Type B pancreatic cell (in vitro differentiated cells): Measurements from ENCODE around the gene YEATS2. TPM values are rescaled to one million over a fixed set of nuclear protein-coding genes. Genes with fewer than 3 reads are reported as not detected.

ENCODE experiments used
- DNase-seq: peaks from one replicate; pipeline ENCODE4 v3.0.0; 2021; ENCODE audit warnings: mixed read lengths; ENCODE audit not compliant: unreplicated experiment; ENCODE audit errors: extremely low spot score
- H3K27ac Mint-ChIP-seq: 2 replicates; pipeline ENCODE4 v1.8.0; 2021; ENCODE audit warnings: mild to moderate bottlenecking, mixed read lengths
- H3K27me3 Mint-ChIP-seq: 2 replicates; pipeline ENCODE4 v1.8.0; 2021; ENCODE audit warnings: mixed read lengths
- H3K36me3 Mint-ChIP-seq: 2 replicates; pipeline ENCODE4 v1.8.0; 2021; ENCODE audit warnings: mixed read lengths
- H3K4me1 Mint-ChIP-seq: one replicate; pipeline ENCODE4 v1.8.0; 2021; ENCODE audit warnings: mixed read lengths; ENCODE audit not compliant: unreplicated experiment
- H3K4me3 Mint-ChIP-seq: 2 replicates; pipeline ENCODE4 v1.8.0; 2021; ENCODE audit warnings: mild to moderate bottlenecking, mixed read lengths
- H3K9me3 Mint-ChIP-seq: 2 replicates; pipeline ENCODE4 v1.8.0; 2021; ENCODE audit warnings: mixed read lengths
- total RNA-seq: library from RNA; stranded (reverse); gene quantifications from 2 replicates; pipeline ENCODE4 v1.2.1, GENCODE V29; 2021; ENCODE audit warnings: low replicate concordance
- TF ChIP-seq, protein P1 (sequence below): fragments of 200-600 bp; sonication (generic); conservative IDR thresholded peaks from 2 replicates; pipeline ENCODE4 v1.5.0; 2021; ENCODE audit warnings: antibody characterized with exemption, mild to moderate bottlenecking

The YEATS2 gene
- total RNA-seq, 1 donor from 2014 or later: 52.5 TPM

DNA sequence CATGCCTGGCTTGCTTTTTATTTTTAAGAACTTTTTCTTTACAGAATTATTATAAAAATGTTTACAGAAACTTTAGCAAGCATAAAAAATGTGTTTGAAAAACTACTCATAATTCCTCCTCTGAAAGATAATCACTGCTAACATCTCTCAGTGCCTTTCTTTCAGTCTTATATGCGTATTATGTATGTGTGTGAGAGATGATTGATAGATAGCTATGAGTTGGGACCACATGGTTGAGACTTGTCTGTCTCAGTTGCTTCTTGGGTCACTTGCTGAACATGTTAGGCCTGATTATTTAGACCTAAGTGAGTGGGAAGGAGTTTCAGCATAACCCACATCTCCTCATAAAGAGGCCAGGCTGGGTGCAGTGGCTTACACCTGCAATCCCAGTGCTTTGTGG, 116.6 kb downstream of the YEATS2 start:
- Mint-ChIP-seq H3K36me3 (peaks cover 21% of the 10 kb centered on the region), H3K27me3 (no peaks in the 10 kb centered on the region), H3K4me3 (no peak overlapping the region), H3K9me3 (no peaks in the 10 kb centered on the region), H3K27ac (peak overlapping the region; percentile 77), H3K4me1 (peaks cover 7% of the 10 kb centered on the region)
- no peak for DNase-seq
- TF ChIP-seq, protein P1, sequence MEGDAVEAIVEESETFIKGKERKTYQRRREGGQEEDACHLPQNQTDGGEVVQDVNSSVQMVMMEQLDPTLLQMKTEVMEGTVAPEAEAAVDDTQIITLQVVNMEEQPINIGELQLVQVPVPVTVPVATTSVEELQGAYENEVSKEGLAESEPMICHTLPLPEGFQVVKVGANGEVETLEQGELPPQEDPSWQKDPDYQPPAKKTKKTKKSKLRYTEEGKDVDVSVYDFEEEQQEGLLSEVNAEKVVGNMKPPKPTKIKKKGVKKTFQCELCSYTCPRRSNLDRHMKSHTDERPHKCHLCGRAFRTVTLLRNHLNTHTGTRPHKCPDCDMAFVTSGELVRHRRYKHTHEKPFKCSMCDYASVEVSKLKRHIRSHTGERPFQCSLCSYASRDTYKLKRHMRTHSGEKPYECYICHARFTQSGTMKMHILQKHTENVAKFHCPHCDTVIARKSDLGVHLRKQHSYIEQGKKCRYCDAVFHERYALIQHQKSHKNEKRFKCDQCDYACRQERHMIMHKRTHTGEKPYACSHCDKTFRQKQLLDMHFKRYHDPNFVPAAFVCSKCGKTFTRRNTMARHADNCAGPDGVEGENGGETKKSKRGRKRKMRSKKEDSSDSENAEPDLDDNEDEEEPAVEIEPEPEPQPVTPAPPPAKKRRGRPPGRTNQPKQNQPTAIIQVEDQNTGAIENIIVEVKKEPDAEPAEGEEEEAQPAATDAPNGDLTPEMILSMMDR: no peak

DNA sequence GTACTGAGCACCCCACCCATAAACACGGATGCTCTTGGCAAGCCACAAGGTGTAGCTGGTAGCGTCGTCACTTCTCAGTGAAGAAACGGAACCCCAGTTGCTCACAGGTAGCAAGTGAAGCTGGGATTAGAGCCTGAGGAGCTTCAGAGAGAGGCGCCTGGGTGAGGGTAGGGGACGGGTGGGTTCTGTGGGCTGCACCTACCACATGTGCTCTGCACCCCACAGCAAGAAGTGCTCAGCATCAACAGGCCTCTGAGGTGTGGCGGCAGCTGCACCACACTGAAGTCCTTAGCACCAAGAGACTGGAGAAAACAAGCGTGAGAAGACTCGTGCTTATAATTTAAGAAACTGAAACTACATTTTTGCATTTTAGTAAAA, 118.0 kb downstream of the YEATS2 start:
- Mint-ChIP-seq H3K27me3 (no peaks in the 10 kb centered on the region), H3K36me3 (peaks cover 16% of the 10 kb centered on the region), H3K27ac (no peak overlapping the region), H3K4me3 (no peak overlapping the region), H3K9me3 (no peaks in the 10 kb centered on the region), H3K4me1 (peaks cover 7% of the 10 kb centered on the region)
- TF ChIP-seq, protein P1: no peak
- no peak for DNase-seq

DNA sequence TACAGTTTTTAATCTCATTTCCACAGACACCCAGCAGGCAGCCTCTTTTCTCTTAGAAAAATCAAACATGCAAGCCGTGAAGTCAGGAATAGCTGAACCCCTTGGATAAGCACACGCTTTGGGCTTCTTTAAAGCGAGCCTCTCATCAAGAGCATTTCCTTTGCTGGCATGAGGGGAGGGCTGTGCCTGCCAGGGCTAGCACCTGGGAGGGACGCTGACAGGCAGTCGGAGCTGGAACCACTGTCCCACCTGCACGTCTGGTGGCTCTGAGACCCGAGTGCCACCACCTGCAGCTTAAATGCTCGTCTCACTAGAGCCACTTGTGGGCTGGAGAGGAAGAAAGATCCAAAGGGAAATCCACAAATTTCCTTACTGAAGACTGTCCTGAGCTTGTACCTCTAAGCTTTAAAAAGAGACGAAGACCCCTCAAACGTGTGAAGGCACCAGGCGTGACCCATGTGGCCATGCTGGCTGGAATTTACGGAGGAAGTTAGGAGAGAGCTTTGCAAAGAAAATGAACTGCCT, 118.4 kb downstream of the YEATS2 start:
- Mint-ChIP-seq H3K27ac (peak overlapping the region; percentile 33), H3K36me3 (peaks cover 14% of the 10 kb centered on the region)

DNA sequence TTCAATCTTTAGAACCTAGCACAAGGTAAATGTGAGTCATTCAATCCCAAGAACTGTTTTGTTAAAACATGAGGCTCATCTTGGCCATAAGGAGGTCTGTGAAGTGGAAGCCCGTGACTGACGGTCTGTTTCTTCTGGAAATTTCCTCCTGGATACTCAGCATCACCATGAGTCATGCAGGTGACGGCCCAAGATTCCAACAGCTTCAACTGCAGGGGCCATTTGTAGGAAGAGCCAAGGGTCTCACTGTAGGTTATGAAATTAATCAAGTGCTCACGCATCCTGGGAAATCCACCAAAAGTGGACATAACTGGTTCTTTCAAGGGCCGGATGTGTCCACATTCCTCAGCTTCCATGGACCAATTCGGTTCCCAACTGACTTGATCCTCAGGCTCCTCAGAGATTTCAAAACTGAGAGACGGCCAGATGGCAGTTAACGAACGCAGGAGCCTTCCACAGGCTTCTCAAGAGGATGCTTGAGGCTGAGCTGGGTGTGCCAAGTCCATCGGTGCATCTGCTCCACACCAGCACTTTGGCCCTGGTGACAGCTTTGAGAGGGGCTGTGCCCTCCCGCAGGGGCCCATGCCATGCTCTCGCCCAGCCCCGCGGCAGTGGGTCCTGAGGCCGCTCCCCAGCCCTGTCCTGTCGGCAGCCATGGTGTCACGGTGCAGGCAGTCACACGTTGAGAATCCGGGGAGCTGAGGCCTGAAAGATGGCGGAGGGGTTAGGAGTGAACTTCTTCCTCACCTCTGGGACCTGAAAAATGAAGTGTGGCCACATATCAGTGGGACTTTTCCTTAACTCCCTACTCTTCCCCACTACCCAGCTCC, 119.3 kb downstream of the YEATS2 start:
- Mint-ChIP-seq H3K36me3 (peaks cover 13% of the 10 kb centered on the region), H3K4me3 (no peak overlapping the region), H3K9me3 (no peaks in the 10 kb centered on the region), H3K4me1 (peaks cover 7% of the 10 kb centered on the region), H3K27ac (no peak overlapping the region), H3K27me3 (no peaks in the 10 kb centered on the region)
- TF ChIP-seq, protein P1: no peak
- no peak for DNase-seq

More for the DNA sequence above, 118.4 kb downstream of the YEATS2 start:
- DNase-seq: no peak
- Mint-ChIP-seq H3K9me3 (no peaks in the 10 kb centered on the region), H3K4me3 (no peak overlapping the region), H3K27me3 (no peaks in the 10 kb centered on the region), H3K4me1 (peaks cover 7% of the 10 kb centered on the region)
- TF ChIP-seq, protein P1: no peak

DNA sequence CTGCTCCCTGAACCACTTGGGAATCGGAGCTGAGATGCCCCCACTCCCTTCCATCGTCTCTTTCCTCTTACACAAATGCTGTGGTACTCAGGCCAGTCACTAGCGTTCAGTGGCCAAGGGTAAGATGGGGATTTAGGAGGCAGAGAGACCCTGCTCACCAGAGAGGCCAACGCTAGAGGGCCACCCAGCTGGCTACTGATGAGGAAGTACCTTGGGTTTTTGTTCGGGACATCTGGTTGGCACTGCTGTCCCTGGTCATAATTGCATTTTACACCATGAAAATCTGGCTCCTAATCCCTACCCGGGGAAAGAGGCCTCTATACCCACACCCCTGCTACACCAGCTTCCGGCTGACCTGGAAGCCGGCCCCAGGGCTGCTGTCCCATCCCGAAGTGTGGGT, 120.0 kb downstream of the YEATS2 start:
- peaks cover 7% of the 10 kb centered on the region for H3K4me1 Mint-ChIP-seq
- peaks cover 3% of the 10 kb centered on the region for H3K27me3 Mint-ChIP-seq
- no peak overlapping the region for H3K27ac Mint-ChIP-seq
- DNase-seq: no peak
- H3K36me3 Mint-ChIP-seq: peaks cover 13% of the 10 kb centered on the region
- H3K4me3 Mint-ChIP-seq: no peak overlapping the region
- TF ChIP-seq, protein P1: no peak
- H3K9me3 Mint-ChIP-seq: no peaks in the 10 kb centered on the region
